GM19372 (cell line): Measurements from ENCODE around the gene RALBP1.
"Not testable (repeated sequence)": the region's sequence is repeated elsewhere in the genome, so short reads cannot be mapped to it uniquely, and the experiment has no call there.

Experiments used
- ATAC-seq: cut with Tn5 transposase; IDR thresholded peaks from one replicate; pipeline ENCODE4 v1.9.1; 2021; ENCODE audit warnings: mild to moderate bottlenecking, low read depth, moderate library complexity; ENCODE audit not compliant: unreplicated experiment

RALBP1 gene

DNA sequence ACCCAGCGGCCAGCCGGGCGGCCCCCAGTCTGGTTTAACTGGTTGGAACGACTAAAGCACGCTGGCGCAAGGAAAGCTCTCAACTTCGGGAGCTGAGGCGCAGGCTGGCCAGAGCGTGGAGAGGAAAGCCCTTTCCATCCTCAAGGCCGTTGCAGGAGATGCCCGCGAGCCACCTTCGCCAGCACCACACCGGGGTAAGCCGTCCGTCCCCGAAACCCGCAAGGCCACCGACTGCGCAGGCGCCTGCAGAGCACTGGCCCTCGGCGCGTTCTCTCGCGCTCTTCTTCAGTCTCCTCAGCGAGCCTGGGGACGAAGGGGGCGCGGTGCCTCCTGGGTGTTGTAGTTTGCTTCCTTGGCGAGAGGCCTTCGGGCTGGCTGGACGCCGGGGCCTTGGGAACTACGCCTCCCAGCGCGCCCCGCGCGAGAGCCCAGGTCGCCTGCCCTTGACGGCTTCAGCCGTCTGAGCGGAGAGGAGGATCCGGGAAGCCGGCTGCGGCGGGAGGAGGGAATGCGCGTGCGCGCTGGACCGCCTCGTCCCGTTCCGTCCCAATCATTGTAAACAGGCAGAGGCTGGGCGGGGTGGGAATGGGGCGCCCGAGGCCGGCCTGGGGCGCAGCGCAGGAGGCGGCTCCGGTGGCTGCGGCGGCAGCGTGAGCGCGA lies at the start of gene RALBP1:
Gene RALBP1 (plus strand): TSS at position 531 of the 660 bp plus-strand sequence. CDS start 37,533 bp downstream, outside the sequence.
- peak; percentile 92 for ATAC-seq

- ATAC-seq, result no peak
Observed at GRCh38 chr18:9426753-9427152, 48.6 kb upstream of the RALBP1 start.

GRCh38 chr18:9428301-9428706 lies 47.0 kb upstream of the RALBP1 start:
- no peak for ATAC-seq

DNA sequence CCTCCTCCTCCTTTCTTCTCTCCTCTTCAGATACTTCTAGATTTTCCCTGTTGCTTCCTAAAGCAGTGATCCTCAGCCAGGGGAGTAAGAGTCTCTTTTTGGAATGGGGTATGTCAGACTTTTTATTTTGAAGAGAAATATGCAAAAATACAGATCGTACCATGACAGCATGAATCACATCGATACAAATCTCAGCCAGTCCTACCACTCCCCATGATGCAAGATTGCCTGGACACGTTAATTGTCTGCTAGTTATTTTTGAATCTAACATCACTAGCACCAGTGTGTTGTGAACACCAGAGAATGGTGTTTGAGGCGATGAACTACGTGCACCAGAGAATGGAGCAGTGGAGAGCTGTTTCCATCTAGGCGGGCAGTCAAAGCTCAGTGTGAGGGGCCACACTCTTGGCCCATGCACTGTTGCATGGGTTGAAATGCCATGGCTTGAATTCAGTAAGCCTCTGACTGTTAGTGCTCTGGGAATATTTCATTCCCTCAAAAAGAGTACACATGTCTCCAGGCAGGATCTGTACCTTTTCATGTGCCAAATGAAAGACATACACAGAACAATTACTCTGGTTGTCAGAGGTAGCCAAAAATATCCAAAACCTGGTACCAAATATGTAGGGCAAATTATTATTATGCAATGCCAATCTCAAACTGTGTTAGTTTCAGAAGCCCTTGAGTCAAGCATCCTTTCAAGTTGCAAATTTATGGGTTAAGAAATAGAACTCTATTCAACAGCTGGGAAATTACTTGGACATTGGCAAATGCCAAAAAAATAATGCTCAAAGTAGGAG lies 46.3 kb upstream of the RALBP1 start:
- ATAC-seq, result no peak

- ATAC-seq, result no peak
Observed at GRCh38 chr18:9429662-9429993, 45.7 kb upstream of the RALBP1 start.

GRCh38 chr18:9430315-9430714 lies 45.0 kb upstream of the RALBP1 start:
- ATAC-seq, result not testable (repeated sequence)

DNA sequence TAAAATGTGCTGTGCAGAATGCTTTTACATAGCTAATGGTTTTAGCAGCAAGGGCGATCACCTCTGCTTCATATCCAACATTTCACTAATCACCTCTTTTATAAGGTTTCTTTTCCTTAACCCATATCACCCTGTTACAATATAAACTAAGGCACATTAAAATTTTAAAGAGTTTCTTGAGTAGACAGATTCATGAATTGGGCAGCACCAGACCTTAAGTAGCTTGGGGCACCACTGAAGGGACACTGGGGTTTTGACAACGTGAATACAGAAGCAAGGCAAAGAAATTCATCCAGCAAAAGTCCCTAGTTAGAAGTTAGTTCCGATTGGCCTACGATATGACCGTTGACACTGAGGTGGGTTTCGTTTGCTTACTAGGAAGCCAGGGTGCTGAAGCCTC lies 44.0 kb upstream of the RALBP1 start:
- no peak for ATAC-seq

- ATAC-seq, result not testable (repeated sequence)
Observed at GRCh38 chr18:9433122-9433521, 42.2 kb upstream of the RALBP1 start.

DNA sequence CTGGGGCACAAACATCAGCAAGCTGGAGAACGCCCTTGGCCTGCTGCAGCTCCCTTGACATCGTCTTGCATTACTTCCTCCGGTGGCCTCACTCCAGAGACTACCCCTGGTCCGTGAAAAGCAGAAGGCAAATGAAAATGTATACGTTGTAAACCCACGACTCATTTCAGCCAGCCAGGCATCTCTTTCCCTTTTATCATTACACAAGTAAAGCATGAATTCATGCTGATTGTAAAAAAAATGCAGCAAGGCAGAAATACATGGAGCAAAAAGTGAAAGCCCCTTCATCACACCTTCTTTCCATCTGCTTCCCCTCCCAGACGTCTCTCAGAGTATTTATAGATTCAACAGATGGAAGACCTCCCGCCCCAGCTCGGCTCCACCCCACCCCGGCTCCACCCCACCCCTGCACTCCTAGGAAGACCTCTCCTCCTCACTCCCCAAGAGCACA lies 41.6 kb upstream of the RALBP1 start:
- ATAC-seq, result no peak

- no peak for ATAC-seq
Observed at GRCh38 chr18:9434122-9434701, 41.1 kb upstream of the RALBP1 start.

DNA sequence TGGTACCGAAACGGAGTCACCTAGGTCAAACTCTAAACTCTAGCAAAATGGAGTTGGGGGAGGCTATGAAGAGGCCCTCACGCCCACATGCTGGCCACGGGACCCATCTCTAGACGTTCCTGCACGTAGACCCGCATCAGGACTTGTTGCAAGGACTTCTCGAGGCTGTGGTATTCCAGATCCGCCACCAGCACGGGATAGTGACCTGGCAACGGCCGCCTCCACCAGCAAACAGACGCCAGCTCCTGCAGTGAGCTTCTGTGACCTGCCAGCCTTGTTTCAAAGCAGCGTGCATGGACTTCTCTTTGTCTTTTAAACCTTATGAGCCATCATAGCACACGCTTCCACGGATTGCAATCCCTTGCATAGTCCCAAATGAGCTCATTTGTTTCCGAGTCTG lies 40.3 kb upstream of the RALBP1 start:
- ATAC-seq, result no peak

GRCh38 chr18:9436206-9436929 lies 38.9 kb upstream of the RALBP1 start:
- no peak for ATAC-seq

- ATAC-seq, result no peak
Observed at GRCh38 chr18:9437021-9437437, 38.3 kb upstream of the RALBP1 start.

DNA sequence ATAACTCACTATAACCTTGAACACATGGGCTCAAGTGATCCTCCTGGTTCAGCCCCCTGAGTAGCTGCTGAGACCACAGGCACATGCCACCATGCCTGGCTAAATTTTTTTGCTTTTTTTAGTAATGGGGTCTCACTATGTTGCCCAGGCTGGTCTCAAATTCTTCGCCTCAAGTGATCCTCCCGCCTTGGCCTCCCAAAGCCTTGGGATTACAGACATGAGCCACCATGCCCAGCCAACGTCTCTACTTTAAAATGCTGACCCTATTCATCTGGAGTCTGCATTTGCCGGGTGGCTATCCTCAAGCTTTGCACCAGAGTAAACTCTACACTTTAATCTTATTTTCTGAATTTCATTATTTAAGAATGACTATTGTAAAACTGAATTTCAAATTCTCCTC lies 37.6 kb upstream of the RALBP1 start:
- no peak for ATAC-seq

DNA sequence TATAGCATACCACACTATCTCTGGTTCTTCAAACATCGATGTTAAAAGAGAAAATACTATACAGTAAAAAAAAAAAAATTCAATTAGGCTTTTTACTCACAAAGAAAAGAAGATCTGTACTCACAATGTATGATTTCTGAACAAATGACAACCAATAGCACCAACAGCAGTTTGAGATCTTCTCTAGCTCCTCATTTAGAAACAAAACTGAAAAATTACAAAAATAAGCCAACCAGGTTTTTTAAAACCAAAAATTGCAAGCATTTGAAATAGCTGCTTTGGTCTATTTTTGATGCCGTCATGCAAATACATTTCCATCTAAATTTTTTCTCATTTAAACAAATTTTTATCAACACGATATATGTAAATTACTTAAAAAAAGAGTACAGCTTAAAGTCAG lies 34.3 kb upstream of the RALBP1 start:
- no peak for ATAC-seq

DNA sequence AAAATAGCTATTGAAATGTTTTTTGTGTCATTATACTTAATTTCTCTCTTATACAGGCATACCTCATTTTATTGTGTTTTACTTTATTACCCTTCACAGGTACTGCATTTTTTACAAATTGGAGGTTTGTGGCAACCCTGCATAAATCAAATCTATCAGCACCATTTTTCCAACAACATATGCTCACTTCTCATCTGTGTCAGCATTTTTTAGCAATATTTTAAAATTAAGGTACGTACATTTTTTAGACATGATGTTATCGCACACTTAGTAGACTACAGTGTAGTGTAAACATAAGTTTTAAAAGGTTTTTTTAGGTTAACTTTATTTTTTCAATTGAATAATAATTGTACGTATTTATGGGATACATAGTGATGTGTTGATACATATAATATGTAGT lies 30.8 kb upstream of the RALBP1 start:
- no peak for ATAC-seq

DNA sequence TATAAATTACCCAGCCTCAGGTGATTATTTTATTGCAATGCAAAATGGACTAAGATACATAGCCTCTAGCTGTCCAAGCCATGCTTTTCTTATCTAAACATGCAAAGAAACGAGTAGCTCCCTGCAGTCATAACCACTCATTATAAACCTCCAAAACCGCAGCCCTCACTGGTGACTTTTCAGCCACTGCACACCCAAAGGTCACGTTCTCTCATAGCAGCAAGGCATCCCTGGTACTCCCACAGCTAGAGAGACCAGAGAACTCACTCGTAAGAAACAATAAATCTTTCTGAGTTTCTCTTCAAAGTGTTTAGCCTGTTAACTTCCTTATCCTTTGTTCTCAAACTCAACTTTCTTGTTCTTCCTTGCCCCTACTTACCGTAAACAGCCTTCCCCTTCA lies 28.5 kb upstream of the RALBP1 start:
- no peak for ATAC-seq

GRCh38 chr18:9447334-9447733 lies 28.0 kb upstream of the RALBP1 start:
- no peak for ATAC-seq

GRCh38 chr18:9449600-9450414 lies 25.5 kb upstream of the RALBP1 start:
- ATAC-seq, result no peak

DNA sequence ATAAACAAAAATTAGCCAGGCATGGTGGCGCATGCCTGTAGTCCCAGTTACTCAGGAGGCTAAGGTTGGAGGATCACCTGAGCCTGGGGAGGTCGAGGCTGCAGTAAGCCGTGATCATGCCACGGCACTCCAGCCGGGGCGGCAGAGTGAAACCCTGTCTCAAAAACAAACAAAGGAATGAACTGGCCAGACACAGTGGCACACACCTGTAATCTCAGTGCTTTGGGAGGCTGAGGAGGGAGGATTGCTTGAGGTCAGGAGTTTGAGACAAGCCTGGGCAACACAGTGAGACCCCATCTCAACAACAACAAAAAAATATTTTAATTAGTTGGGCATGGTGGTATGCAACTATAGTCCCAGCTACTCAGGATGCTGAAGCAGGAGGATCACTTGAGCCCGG lies 24.4 kb upstream of the RALBP1 start:
- ATAC-seq, result not testable (repeated sequence)
